ENCODE data around the gene FAM193B.

GRCh38 chr5:177529247-177530203 is 24.8 kb downstream of the FAM193B start:
- no peak for TF ChIP-seq CTCF (IDR thresholded peaks at IDR 0.05)
- TF ChIP-seq GATA3 (IDR thresholded peaks at IDR 0.05; ENCODE audit: borderline replicate concordance), result no peak
- no peak for TF ChIP-seq MYC (IDR thresholded peaks at IDR 0.05; ENCODE audit: borderline replicate concordance, low read length)
- TF ChIP-seq RAD21 (conservative IDR thresholded peaks at IDR 0.05 in 1 of 2, IDR thresholded peaks at IDR 0.05 in 1 of 2), result no peak
- TF ChIP-seq FOXS1 (CRISPR knock-in tag; IDR thresholded peaks at IDR 0.05), result no peak
- no peak for TF ChIP-seq REST (IDR thresholded peaks at IDR 0.05)

Data from A549 (cell line).